Gastroesophageal sphincter (tissue), 4 donors: ENCODE measurements around the gene FGD5. TPM values are rescaled to one million over a fixed set of nuclear protein-coding genes. Genes with fewer than 3 reads are reported as not detected.

Experiments
- ATAC-seq: fragments of 150-250 bp; one replicate; pipeline ENCODE4 v1.9.1; 2016; ENCODE audit warnings: mild to moderate bottlenecking, moderate library complexity
- H3K27ac ChIP-seq, 4 donors: fragments of 200-600 bp; sonication (generic) in 3 of 4; 1 replicate in 3 of 4; 2 replicates in 1 of 4; pipeline ENCODE4 v1.5.1; 2016 to 2019
- H3K27me3 ChIP-seq: fragments of 200-600 bp; sonication (generic); one replicate; pipeline ENCODE4 v1.5.1; 2019
- H3K36me3 ChIP-seq, 2 donors: fragments of 200-600 bp; sonication (generic); one replicate each; pipeline ENCODE4 v1.5.1; 2019; ENCODE audit warnings: control low read depth in 1 of 2
- H3K4me1 ChIP-seq, 3 donors: fragments of 200-600 bp; sonication (generic); 1 replicate in 2 of 3; 2 replicates in 1 of 3; pipeline ENCODE4 v1.5.1; 2016 to 2019; ENCODE audit warnings: control low read depth in 2 of 3
- H3K4me3 ChIP-seq, 2 donors: fragments of 200-600 bp; sonication (generic); one replicate each; pipeline ENCODE4 v1.5.1; 2019; ENCODE audit warnings: mild to moderate bottlenecking in 1 of 2, moderate library complexity in 1 of 2
- H3K9me3 ChIP-seq, 3 donors: fragments of 200-600 bp; sonication (generic); one replicate each; pipeline ENCODE4 v1.5.1; 2017 to 2019; ENCODE audit warnings: control low read depth in 2 of 3
- EP300 ChIP-seq: sonication (generic); formaldehyde crosslinking; IDR thresholded peaks from one replicate; pipeline ENCODE4 v1.6.1; 2017; ENCODE audit warnings: antibody characterized with exemption, mild to moderate bottlenecking
- POLR2A ChIP-seq, 2 donors: fragments of 450-650 bp; IDR thresholded peaks; one replicate each; pipeline ENCODE4 v1.6.1; 2017; ENCODE audit warnings: antibody characterized with exemption in 2 of 2, mild to moderate bottlenecking in 2 of 2, moderate library complexity in 1 of 2
- POLR2AphosphoS5 ChIP-seq: sonication (generic); formaldehyde crosslinking; IDR thresholded peaks from one replicate; pipeline ENCODE4 v1.6.1; 2017; ENCODE audit warnings: antibody characterized with exemption
- WGBS, 2 donors: methylation state at CpG; one replicate each; pipeline ENCODE4 v1.1.5; 2018; ENCODE audit warnings: low coverage in 1 of 2; 5-methylcytosine and 5-hydroxymethylcytosine counted together
- total RNA-seq, 4 donors: library from RNA; depleted of rRNA; stranded (reverse); fragments of >200 nt; gene quantifications; one replicate each; pipeline ENCODE4 v1.1.0, GENCODE V29; 2016
- TF ChIP-seq, protein P1 (sequence below), 4 experiments: fragments of 200-600 bp in 2 of 4; fragments of 450-650 bp in 2 of 4; sonication (generic) in 1 of 4; IDR thresholded peaks; one replicate each; pipeline ENCODE4 v1.5.1; 2017 to 2019; ENCODE audit warnings: antibody characterized with exemption in 4 of 4, mild to moderate bottlenecking in 2 of 4, moderate library complexity in 2 of 4

FGD5 gene
- total RNA-seq, 4 donors from 2014 or later, result 16.1 to 18.7 (median 17.3) TPM

DNA sequence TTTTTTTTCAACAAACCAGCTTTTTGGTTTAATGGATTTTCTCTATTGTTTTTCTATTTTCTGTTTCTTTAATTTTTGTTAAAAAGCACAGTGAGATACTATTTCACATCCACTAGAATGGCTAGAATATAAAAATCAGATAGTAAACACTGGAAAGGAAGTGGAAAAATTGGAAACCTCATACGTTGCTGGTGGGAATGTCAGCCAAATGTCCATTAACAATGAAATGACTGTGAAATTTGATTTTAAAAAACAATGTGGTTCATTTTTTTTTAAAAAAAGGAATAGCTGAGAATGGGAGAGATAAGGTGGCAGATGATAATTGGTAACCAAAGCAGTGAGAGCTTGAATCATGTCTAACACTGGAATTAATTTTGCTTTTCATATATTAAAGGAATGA, 148.5 kb downstream of the FGD5 start:
- TF ChIP-seq EP300 (no peak), POLR2AphosphoS5 (no peak), POLR2A (IDR thresholded peaks at IDR 0.05) (no peak)
- TF ChIP-seq, protein P1, sequence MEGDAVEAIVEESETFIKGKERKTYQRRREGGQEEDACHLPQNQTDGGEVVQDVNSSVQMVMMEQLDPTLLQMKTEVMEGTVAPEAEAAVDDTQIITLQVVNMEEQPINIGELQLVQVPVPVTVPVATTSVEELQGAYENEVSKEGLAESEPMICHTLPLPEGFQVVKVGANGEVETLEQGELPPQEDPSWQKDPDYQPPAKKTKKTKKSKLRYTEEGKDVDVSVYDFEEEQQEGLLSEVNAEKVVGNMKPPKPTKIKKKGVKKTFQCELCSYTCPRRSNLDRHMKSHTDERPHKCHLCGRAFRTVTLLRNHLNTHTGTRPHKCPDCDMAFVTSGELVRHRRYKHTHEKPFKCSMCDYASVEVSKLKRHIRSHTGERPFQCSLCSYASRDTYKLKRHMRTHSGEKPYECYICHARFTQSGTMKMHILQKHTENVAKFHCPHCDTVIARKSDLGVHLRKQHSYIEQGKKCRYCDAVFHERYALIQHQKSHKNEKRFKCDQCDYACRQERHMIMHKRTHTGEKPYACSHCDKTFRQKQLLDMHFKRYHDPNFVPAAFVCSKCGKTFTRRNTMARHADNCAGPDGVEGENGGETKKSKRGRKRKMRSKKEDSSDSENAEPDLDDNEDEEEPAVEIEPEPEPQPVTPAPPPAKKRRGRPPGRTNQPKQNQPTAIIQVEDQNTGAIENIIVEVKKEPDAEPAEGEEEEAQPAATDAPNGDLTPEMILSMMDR (IDR thresholded peaks at IDR 0.05), result no peak
- Histone ChIP-seq H3K9me3 (no peaks in the 10 kb centered on the region), H3K27me3 (no peaks in the 10 kb centered on the region), H3K36me3 (peaks cover 0 to 27% of the 10 kb centered on the region in 2 donors), H3K4me3 (no peak overlapping the region), H3K27ac (no peak overlapping the region), H3K4me1 (peaks cover 0 to 7% (median 0%) of the 10 kb centered on the region in 3 donors)
- ATAC-seq, result no peak
- 46 to 88% methylated on average over 1 of the region's 1 CpG for WGBS, 2 donors

DNA sequence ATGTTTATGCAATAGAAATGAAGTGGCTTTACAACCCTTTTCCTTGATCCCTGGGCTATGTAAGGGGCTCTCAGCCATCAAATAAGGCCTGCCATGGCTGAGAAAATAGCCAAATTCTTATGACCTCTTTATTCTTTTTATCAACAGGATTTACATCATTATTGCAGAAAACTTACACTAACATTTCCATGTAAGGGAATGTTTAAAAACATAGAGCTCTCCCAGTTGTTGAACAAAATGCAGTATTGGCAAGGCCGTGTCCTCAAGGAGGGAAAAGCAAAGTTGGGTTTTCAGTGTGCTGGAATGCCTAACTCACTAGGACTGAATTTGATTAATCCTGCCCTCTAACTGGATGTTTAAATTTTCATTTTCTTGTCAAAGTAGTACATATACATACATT, 150.9 kb downstream of the FGD5 start:
- no peak overlapping the region for H3K4me3 ChIP-seq
- TF ChIP-seq POLR2A (IDR thresholded peaks at IDR 0.05) (no peak), EP300 (no peak)
- TF ChIP-seq, protein P1 (IDR thresholded peaks at IDR 0.05), result no peak

DNA sequence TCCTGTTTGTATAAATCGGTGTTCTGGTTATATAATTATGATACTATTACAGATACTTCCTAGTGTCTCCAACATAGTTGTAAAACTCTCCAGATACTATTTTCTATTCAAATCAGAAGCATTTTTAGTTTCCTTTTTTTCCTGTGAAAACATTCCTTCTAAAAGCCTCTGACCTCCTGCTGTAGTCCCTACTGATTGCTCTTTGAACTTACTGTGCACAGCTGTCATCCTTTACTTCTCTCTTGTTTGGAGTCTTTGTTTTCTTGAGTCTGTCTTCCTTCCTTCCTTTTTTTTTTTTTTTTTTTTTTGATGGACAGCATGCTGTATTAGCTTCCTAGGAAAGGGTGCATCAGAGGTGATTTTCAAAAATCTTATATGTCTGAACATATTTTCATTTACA, 157.6 kb downstream of the FGD5 start:
- Histone ChIP-seq H3K27ac (no peak overlapping the region), H3K4me1 (peaks cover 0 to 10% (median 0%) of the 10 kb centered on the region in 3 donors), H3K27me3 (no peaks in the 10 kb centered on the region), H3K36me3 (peaks cover 0 to 28% of the 10 kb centered on the region in 2 donors), H3K4me3 (no peak overlapping the region), H3K9me3 (no peaks in the 10 kb centered on the region)
- no peak for TF ChIP-seq POLR2A (IDR thresholded peaks at IDR 0.05)
- TF ChIP-seq, protein P1 (IDR thresholded peaks at IDR 0.05), result no peak
- TF ChIP-seq EP300, result no peak
- no peak for TF ChIP-seq POLR2AphosphoS5
- no peak for ATAC-seq
- WGBS, 2 donors, result 61 to 75% methylated on average over 1 of the region's 1 CpG

More for the DNA sequence above, 150.9 kb downstream of the FGD5 start:
- Histone ChIP-seq H3K36me3 (peaks cover 0 to 39% of the 10 kb centered on the region in 2 donors), H3K4me1 (peaks cover 0 to 7% (median 0%) of the 10 kb centered on the region in 3 donors), H3K27me3 (no peaks in the 10 kb centered on the region), H3K27ac (no peak overlapping the region), H3K9me3 (no peaks in the 10 kb centered on the region)
- 68% methylated on average over 1 of the region's 1 CpG; no CpG with 5 or more reads in 1 of the 2 donors for WGBS, 2 donors
- ATAC-seq, result no peak

DNA sequence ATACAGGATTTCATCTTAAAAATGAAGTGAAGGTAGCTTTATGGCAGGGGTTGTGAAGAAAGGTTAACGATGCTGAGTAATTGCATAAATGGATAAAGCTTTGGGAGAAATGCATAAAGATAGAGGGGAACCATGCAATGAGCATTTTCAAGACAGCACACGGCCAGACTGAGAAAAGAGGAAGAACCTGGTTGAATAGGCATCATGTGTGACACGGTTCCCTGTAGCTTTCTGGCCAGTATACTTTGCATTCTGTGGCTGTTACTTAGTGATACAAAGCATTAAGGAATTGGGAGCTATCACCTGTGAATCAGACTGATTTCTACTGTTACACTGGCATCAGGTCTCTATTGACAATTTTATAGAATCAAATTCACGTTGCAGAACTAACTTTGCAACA, 161.9 kb downstream of the FGD5 start:
- peaks cover 0 to 7% (median 0%) of the 10 kb centered on the region in 3 donors for H3K4me1 ChIP-seq
- H3K4me3 ChIP-seq, result no peak overlapping the region
- H3K36me3 ChIP-seq, result no peaks in the 10 kb centered on the region
- no peak overlapping the region for H3K27ac ChIP-seq
- H3K9me3 ChIP-seq, result no peaks in the 10 kb centered on the region
- TF ChIP-seq POLR2A (IDR thresholded peaks at IDR 0.05) (no peak), EP300 (no peak), POLR2AphosphoS5 (no peak)
- TF ChIP-seq, protein P1 (IDR thresholded peaks at IDR 0.05), result no peak
- no peak for ATAC-seq
- H3K27me3 ChIP-seq, result no peaks in the 10 kb centered on the region
- 74 to 75% methylated on average over 4 of the region's 4 CpGs for WGBS, 2 donors

Other genes starting within 250 kb of the FGD5 start
- 10 to 100 TPM; 15.8 to 24.0 (median 20.2) TPM for gene CCDC174, start 167.2 kb upstream of the FGD5 start, total RNA-seq
- gene C3orf20, start 143.8 kb upstream of the FGD5 start, total RNA-seq, result under 1 TPM in 1 of 4 donors, not detected in 3; 0.13 TPM
- 10 to 100 TPM; 35.8 to 56.2 (median 40.7) TPM for gene NR2C2, start 128.6 kb downstream of the FGD5 start, total RNA-seq
- gene MRPS25, start 246.4 kb downstream of the FGD5 start, total RNA-seq, result 10 to 100 TPM; 17.6 to 32.0 (median 27.9) TPM